Measurements from ENCODE around the gene SPON1.

SPON1 gene

DNA sequence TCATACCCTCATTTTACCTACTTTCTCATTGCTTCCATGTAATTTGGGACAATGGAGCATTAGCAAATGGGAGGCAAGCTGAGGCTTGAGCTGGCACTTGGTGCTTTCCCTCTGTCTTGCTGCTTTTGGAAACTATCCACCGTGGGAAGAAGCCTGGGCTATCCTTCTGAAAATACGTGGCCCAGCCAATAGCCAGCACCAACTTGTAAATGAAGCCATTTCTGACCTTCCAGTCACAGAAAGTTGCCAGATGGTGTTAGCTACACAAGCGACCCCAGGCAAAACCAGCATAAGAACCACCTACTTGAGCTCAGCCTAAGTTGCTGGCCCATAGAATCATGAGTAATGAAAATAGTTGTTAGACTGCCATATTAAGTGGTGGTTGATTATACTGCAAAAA, 18.5 kb upstream of the SPON1 start:
- DNase-seq (ENCODE audit: low spot score), result no peak

GRCh38 chr11:13944911-13945425, 17.6 kb upstream of the SPON1 start:
- no peak for DNase-seq (ENCODE audit: low spot score)

- DNase-seq (ENCODE audit: low spot score), result no peak
These were observed 15.1 kb upstream of the SPON1 start for GRCh38 chr11:13947379-13947778.

DNA sequence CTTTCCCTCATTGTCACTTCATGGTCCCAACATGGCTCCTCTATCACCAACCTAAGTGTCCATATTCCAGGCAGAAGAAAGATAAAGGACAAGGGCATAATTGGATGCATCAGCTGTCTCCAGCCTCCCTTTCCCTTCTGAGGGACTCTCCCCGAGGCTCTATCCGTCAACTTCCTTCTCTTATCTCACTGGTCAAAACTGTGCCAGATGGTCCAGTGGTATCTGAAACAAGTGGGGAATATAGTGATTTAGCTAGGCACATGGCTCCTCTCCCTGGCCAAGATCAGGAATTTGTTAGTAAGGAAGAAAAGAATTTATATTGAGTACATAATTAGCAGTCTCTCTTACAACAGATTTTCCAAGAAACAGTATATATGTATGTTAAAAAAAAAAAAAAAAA, 12.6 kb upstream of the SPON1 start:
- peak; percentile 35 for DNase-seq (ENCODE audit: low spot score)

- DNase-seq (ENCODE audit: low spot score), result peak; percentile 35
These were observed 10.3 kb upstream of the SPON1 start for GRCh38 chr11:13952221-13952620.

DNA sequence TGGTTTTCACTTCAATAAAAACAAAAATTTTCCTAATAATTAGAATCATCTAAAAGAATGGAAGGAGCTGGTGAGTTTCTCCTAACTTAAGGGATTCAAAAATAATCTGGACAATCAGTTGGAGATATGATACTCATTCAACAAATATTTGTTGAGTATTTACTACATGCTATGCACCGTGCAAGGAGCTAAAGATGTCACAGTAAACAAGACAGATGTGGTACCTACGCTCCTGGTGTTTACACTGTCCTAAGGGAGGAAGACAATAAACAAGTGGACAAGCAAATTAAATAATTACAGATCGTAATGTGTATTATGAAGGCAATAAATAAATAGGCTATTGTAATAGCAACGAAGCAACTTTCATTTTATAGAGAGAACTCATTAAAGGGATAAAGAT, 9.9 kb upstream of the SPON1 start:
- DNase-seq (ENCODE audit: low spot score), result no peak

DNA sequence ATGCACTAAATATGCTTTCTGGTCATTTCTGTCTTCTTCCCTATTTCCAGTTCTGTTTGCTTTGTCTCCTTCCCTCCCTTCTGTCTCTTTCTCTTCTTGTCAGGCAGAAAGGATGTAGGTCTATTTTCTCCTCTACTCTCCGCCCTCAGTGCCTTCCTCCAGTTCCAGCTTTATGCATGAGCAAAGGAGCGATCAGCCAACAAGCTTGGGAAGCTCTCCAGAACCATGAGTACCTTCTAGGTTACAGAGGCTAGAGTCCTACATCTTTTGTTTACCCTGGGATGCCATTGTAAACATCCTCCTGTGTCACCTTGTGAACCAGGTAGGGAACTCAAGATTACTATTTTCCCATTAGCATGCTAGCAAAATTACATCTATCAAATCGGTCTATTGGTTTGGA, 7.9 kb upstream of the SPON1 start:
- peak; percentile 18 for DNase-seq (ENCODE audit: low spot score)

- peak; percentile 69 for DNase-seq (ENCODE audit: low spot score)
These were observed 6.5 kb upstream of the SPON1 start for GRCh38 chr11:13955971-13956421.

DNA sequence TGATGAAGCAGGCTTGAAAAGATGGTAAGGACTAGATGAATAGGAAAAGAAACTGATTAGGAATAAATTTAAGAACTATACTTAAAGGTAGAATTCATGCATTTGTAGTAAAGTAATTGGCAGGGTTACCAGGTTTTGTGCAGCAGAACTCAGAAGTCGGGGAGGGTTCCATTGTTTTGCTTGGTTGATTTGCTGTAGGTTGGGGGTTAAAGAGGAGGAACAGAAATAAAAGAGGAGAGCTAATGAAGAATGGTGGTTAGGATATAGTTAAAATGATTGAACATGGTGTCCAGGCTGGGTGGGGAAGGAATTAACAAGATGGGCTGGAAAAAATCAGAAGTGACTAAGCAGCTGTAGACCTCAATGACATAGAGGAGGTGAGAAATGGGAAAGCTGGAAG, 5.5 kb upstream of the SPON1 start:
- DNase-seq (ENCODE audit: low spot score), result no peak

GRCh38 chr11:13958641-13959400, 3.7 kb upstream of the SPON1 start:
- DNase-seq (ENCODE audit: low spot score), result no peak

DNA sequence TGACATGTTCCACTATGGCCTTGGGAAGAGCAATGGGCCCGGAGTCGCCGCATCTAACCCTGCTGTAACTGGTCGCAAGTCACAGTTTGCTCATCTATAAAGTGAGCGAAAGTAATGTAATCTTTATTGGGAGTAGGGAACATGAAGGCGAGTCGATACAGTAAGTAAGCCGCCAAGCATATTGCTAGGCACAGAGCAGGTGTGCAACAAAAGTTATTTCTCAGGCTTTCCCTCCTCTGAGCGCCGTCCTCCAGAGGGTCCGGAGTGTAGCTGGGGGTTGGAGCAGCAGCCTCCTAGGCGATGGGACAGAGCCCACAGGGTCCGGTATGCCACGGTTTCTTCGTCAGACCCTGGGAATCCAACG, 343 bp upstream of the SPON1 start:
- DNase-seq (ENCODE audit: low spot score), result no peak

GRCh38 chr11:13963169-13963948, 836 bp downstream of the SPON1 start:
- DNase-seq (ENCODE audit: low spot score), result peak; percentile 42

GRCh38 chr11:13963949-13964770, 1.6 kb downstream of the SPON1 start:
- peak; percentile 42 for DNase-seq (ENCODE audit: low spot score)

DNA sequence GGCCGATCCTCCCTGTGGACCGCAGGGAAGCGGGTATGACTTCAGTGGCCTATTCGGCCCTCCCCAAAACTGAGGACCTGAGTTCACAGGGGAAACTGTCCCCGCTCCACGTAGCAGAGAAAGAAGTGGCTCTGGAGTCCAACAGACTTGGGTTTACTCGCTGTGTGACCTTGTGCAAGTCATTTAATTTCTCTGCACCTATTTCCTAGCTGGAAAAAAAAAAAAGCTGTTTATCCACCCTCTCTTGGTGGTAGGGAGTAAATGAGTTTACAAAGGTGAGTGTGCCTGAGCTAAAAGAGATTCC, 2.2 kb downstream of the SPON1 start:
- DNase-seq (ENCODE audit: low spot score), result no peak

GRCh38 chr11:13965337-13965736, 2.8 kb downstream of the SPON1 start:
- DNase-seq (ENCODE audit: low spot score), result no peak

- DNase-seq (ENCODE audit: low spot score), result no peak
These were observed 3.5 kb downstream of the SPON1 start for GRCh38 chr11:13966013-13966412.

- no peak for DNase-seq (ENCODE audit: low spot score)
These were observed 4.0 kb downstream of the SPON1 start for GRCh38 chr11:13966486-13966885.

DNA sequence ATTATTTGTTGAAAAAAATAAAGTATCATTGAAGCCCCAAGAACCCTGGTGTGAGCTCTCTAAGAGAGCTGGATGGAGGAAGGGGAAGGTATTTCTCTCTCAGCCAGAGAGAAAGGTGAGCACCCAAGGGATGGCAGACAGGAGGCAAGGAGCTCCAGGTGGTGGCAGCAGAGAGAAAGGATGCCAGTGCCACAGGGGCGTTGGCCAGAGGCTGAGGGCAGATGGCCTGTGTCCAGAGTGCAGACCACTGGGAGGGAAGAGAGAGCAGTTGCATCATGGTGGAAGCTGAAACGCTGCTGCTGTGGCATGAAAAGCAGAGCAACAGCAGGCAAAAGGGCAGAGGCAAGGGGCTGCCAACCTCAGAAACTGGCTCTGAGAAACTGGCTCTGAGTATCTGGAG, 8.5 kb downstream of the SPON1 start:
- peak; percentile 63 for DNase-seq (ENCODE audit: low spot score)

GRCh38 chr11:13972043-13972910, 9.8 kb downstream of the SPON1 start:
- no peak for DNase-seq (ENCODE audit: low spot score)

DNA sequence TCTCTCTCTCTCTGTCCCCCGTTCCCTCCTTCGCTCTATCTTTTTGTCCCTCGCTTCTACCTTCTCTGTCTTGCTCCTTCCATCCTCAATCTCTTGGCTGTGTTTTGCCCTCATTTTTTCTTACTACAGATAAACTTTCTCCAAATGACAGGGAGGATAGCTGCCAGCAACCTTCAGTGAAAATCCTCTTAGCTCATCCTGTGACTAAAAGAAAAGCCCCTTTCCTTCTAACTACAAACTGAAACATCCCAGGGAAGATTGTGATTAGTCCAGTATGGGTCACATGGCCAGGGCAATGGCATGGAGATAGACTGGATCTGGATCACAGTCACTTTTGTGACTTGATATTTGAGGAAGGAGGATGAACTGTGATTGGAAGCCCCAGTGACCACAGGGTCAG, 10.4 kb downstream of the SPON1 start:
- DNase-seq (ENCODE audit: low spot score), result no peak

- no peak for DNase-seq (ENCODE audit: low spot score)
These were observed 12.1 kb downstream of the SPON1 start for GRCh38 chr11:13974631-13975030.

All from kidney tubule cell (primary cell).